Neuronal stem cell (in vitro differentiated cells): ENCODE measurements around the gene SMARCA2.
A peak's percentile ranks its signal among the peaks of the same experiment; 100 is the strongest.

Experiments used
- DNase-seq: peaks from one replicate; pipeline ENCODE4 v3.0.0-alpha.2; 2013; ENCODE audit warnings: low spot score
- H2AFZ ChIP-seq: one replicate; pipeline ENCODE4 v1.6.1; 2013; ENCODE audit warnings: mild to moderate bottlenecking, low read length, inconsistent platforms
- H2AK5ac ChIP-seq: 2 replicates; pipeline ENCODE4 v1.6.1; 2013; ENCODE audit warnings: low read depth, mild to moderate bottlenecking, inconsistent platforms, low read length, moderate library complexity, mixed read lengths
- H2BK120ac ChIP-seq: 2 replicates; pipeline ENCODE4 v1.6.1; 2013; ENCODE audit warnings: low read depth, mild to moderate bottlenecking, inconsistent platforms, low read length, moderate library complexity, mixed read lengths
- H2BK12ac ChIP-seq: one replicate; pipeline ENCODE4 v1.6.1; 2013; ENCODE audit warnings: low read length, inconsistent platforms
- H2BK15ac ChIP-seq: 2 replicates; pipeline ENCODE4 v1.6.1; 2013; ENCODE audit warnings: mild to moderate bottlenecking, low read length, inconsistent platforms, mixed read lengths
- H2BK5ac ChIP-seq: one replicate; pipeline ENCODE4 v1.6.1; 2013; ENCODE audit warnings: inconsistent platforms, mild to moderate bottlenecking, low read length, moderate library complexity
- H3K14ac ChIP-seq: one replicate; pipeline ENCODE4 v1.6.1; 2013; ENCODE audit warnings: low read length, inconsistent platforms
- H3K18ac ChIP-seq: 2 replicates; pipeline ENCODE4 v1.6.1; 2013; ENCODE audit warnings: low read length, inconsistent platforms
- H3K23ac ChIP-seq: 2 replicates; pipeline ENCODE4 v1.6.1; 2013; ENCODE audit warnings: low read depth, mild to moderate bottlenecking, mixed read lengths, low read length, inconsistent platforms; ENCODE audit not compliant: poor library complexity
- H3K27ac ChIP-seq: replicated peaks from 3 replicates; pipeline ENCODE4 v1.5.1; 2013; ENCODE audit warnings: low read length, inconsistent platforms
- H3K27me3 ChIP-seq, 3 experiments: 2 replicates each; pipeline ENCODE4 v1.6.1; 2013; ENCODE audit warnings: low read length in 3 of 3, mild to moderate bottlenecking in 2 of 3, inconsistent platforms in 1 of 3, low read depth in 1 of 3, mixed read lengths in 1 of 3, moderate library complexity in 1 of 3; ENCODE audit not compliant: control insufficient read depth in 3 of 3, insufficient read depth in 3 of 3
- H3K36me3 ChIP-seq, 2 donors: replicated peaks in 1 of 2; 2 replicates each; pipeline ENCODE4 v1.6.1; 2013; ENCODE audit warnings: low read length in 2 of 2; ENCODE audit not compliant: control insufficient read depth in 2 of 2, insufficient read depth in 2 of 2
- H3K4ac ChIP-seq: 2 replicates; pipeline ENCODE4 v1.6.1; 2013; ENCODE audit warnings: inconsistent platforms, mild to moderate bottlenecking, low read length, moderate library complexity
- H3K4me1 ChIP-seq, 2 donors: 1 replicate in 1 of 2; 2 replicates in 1 of 2; pipeline ENCODE4 v1.6.1; 2013; ENCODE audit warnings: low read length in 2 of 2, low read depth in 1 of 2; ENCODE audit not compliant: control insufficient read depth in 2 of 2, insufficient read depth in 1 of 2
- H3K4me2 ChIP-seq: one replicate; pipeline ENCODE4 v1.6.1; 2013; ENCODE audit warnings: mild to moderate bottlenecking, low read length, inconsistent platforms; ENCODE audit not compliant: insufficient read depth, poor library complexity, severe bottlenecking
- H3K4me3 ChIP-seq, 2 donors: 2 replicates each; pipeline ENCODE4 v1.5.1; 2013; ENCODE audit warnings: low read length in 2 of 2, mild to moderate bottlenecking in 2 of 2, inconsistent platforms in 1 of 2, moderate library complexity in 1 of 2
- H3K79me1 ChIP-seq: one replicate; pipeline ENCODE4 v1.6.1; 2013; ENCODE audit warnings: low read depth, mild to moderate bottlenecking, inconsistent platforms, low read length, moderate library complexity
- H3K9ac ChIP-seq: one replicate; pipeline ENCODE4 v1.6.1; 2013; ENCODE audit warnings: mild to moderate bottlenecking, low read depth, low read length, inconsistent platforms; ENCODE audit not compliant: poor library complexity
- H3K9me3 ChIP-seq, 2 donors: replicated peaks in 1 of 2; 2 replicates each; pipeline versions ENCODE3 to v1.6.1; 2013; ENCODE audit warnings: low read length in 2 of 2, mild to moderate bottlenecking in 2 of 2, inconsistent platforms in 1 of 2, low read depth in 1 of 2, mixed read lengths in 1 of 2, moderate library complexity in 1 of 2; ENCODE audit not compliant: control insufficient read depth in 2 of 2, insufficient read depth in 1 of 2
- H4K8ac ChIP-seq: one replicate; pipeline ENCODE4 v1.6.1; 2013; ENCODE audit warnings: low read depth, mild to moderate bottlenecking, inconsistent platforms, low read length, moderate library complexity
- H4K91ac ChIP-seq: one replicate; pipeline ENCODE4 v1.6.1; 2013; ENCODE audit warnings: low read length, low read depth, mild to moderate bottlenecking, inconsistent platforms; ENCODE audit not compliant: poor library complexity
- WGBS, 2 donors: extraction: QIAGEN DNeasy Blood & Tissue Kit; methylation state at CpG; one replicate each; pipeline ENCODE4 v1.1.7; 2013; ENCODE audit warnings: missing lambda C conversion rate in 2 of 2, mixed read lengths in 1 of 2; ENCODE audit not compliant: insufficient read length in 2 of 2, insufficient replicate concordance in 1 of 2; ENCODE audit errors: extremely low coverage in 2 of 2; 5-methylcytosine and 5-hydroxymethylcytosine counted together

Gene SMARCA2

DNA sequence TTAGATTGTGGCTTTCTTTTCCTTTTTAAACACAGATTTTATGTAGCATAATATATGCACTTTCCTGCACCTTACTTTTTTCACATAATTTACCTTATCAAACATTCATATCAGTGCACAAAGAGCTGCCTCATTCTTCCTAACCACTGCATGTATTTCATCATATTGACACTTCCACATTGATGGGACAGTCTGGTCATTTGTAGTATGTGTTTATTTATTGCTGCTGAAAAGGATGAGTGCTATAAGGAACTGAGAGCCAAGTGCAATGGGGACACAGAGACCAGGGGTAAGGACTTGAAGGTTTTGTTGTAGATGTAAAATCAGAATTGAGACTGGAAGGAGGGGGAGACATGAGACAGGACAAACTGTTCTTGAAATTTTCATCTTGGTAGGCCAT is 193.8 kb downstream of the SMARCA2 start:
- no peak overlapping the region for H2AK5ac ChIP-seq
- no peaks in the 10 kb centered on the region for H3K36me3 ChIP-seq
- H3K18ac ChIP-seq = no peak overlapping the region
- no peak overlapping the region for H3K4me3 ChIP-seq
- no peaks in the 10 kb centered on the region for H3K79me1 ChIP-seq
- DNase-seq = no peak
- no peak overlapping the region for H4K91ac ChIP-seq
- no peak overlapping the region for H3K9ac ChIP-seq
- no peak overlapping the region for H3K23ac ChIP-seq
- H3K27ac ChIP-seq = no peak overlapping the region
- no peak overlapping the region for H3K14ac ChIP-seq
- H2BK120ac ChIP-seq = no peak overlapping the region
- H2BK15ac ChIP-seq = no peak overlapping the region
- no peak overlapping the region for H4K8ac ChIP-seq
- no peak overlapping the region for H2AFZ ChIP-seq
- no peak overlapping the region for H3K4me2 ChIP-seq
- no peak overlapping the region for H2BK5ac ChIP-seq
- H2BK12ac ChIP-seq = no peak overlapping the region
- no peaks in the 10 kb centered on the region for H3K9me3 ChIP-seq
- H3K4me1 ChIP-seq = no peaks in the 10 kb centered on the region
- no peaks in the 10 kb centered on the region for H3K27me3 ChIP-seq
- no peak overlapping the region for H3K4ac ChIP-seq

DNA sequence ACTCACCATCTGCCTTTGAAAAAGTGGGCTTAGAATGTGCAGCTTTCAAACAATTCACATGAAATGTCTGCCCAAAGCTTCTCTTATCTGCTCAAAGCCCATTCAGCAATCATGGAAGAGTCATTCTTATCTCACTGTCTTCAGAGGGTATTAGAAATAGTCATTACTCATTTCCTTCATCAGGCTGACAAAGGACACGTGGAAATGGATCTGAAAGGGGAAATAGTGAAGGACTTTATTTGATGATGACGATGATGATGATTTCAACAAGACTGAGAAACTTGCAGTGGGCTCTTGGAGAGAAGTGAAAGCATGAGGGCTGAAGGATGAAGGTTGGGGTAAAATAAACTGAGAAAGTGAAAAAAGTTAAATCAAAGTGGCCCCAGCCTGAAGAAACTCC is 194.3 kb downstream of the SMARCA2 start:
- no peak for DNase-seq
- Histone ChIP-seq H3K4me2 (no peak overlapping the region), H3K27ac (no peak overlapping the region), H3K27me3 (no peaks in the 10 kb centered on the region), H2BK15ac (no peak overlapping the region), H3K79me1 (no peaks in the 10 kb centered on the region), H3K4ac (no peak overlapping the region), H3K9ac (no peak overlapping the region), H4K91ac (no peak overlapping the region), H2AFZ (no peak overlapping the region), H2BK5ac (no peak overlapping the region), H2AK5ac (no peak overlapping the region), H3K14ac (no peak overlapping the region), H3K18ac (no peak overlapping the region), H2BK12ac (no peak overlapping the region), H3K4me1 (no peaks in the 10 kb centered on the region), H2BK120ac (no peak overlapping the region), H3K36me3 (no peaks in the 10 kb centered on the region), H3K4me3 (no peak overlapping the region), H3K9me3 (no peaks in the 10 kb centered on the region), H3K23ac (no peak overlapping the region), H4K8ac (no peak overlapping the region)
- WGBS, 2 donors = no CpG with 5 or more reads among the region's 2 CpGs

- H3K79me1 ChIP-seq = no peaks in the 10 kb centered on the region
- H4K91ac ChIP-seq = no peak overlapping the region
- no peak overlapping the region for H3K9ac ChIP-seq
- H3K36me3 ChIP-seq = no peaks in the 10 kb centered on the region
- H3K27ac ChIP-seq = no peak overlapping the region
- H2BK5ac ChIP-seq = no peak overlapping the region
- no peaks in the 10 kb centered on the region for H3K9me3 ChIP-seq
- no peaks in the 10 kb centered on the region for H3K27me3 ChIP-seq
- DNase-seq = no peak
- H2BK12ac ChIP-seq = no peak overlapping the region
- H2AK5ac ChIP-seq = no peak overlapping the region
- WGBS, 2 donors = no CpG with 5 or more reads among the region's 2 CpGs
- H3K14ac ChIP-seq = no peak overlapping the region
- H3K4me2 ChIP-seq = no peak overlapping the region
- H2BK120ac ChIP-seq = no peak overlapping the region
- no peak overlapping the region for H3K18ac ChIP-seq
- H2AFZ ChIP-seq = no peak overlapping the region
- H3K23ac ChIP-seq = no peak overlapping the region
- H3K4me1 ChIP-seq = no peaks in the 10 kb centered on the region
- no peak overlapping the region for H2BK15ac ChIP-seq
- H3K4me3 ChIP-seq = no peak overlapping the region
- no peak overlapping the region for H3K4ac ChIP-seq
- no peak overlapping the region for H4K8ac ChIP-seq
Observed at GRCh38 chr9:2210201-2210600, 195.1 kb downstream of the SMARCA2 start.

GRCh38 chr9:2213830-2214468 is 198.8 kb downstream of the SMARCA2 start:
- no CpG with 5 or more reads among the region's 6 CpGs for WGBS, 2 donors
- no peaks in the 10 kb centered on the region for H3K9me3 ChIP-seq
- H3K4me3 ChIP-seq = no peak overlapping the region
- no peak overlapping the region for H4K8ac ChIP-seq
- H3K36me3 ChIP-seq = no peaks in the 10 kb centered on the region
- no peak overlapping the region for H2AK5ac ChIP-seq
- H2BK15ac ChIP-seq = no peak overlapping the region
- H2BK120ac ChIP-seq = no peak overlapping the region
- H3K4me1 ChIP-seq = no peaks in the 10 kb centered on the region
- no peak overlapping the region for H2BK5ac ChIP-seq
- no peak overlapping the region for H3K27ac ChIP-seq
- H2BK12ac ChIP-seq = no peak overlapping the region
- no peaks in the 10 kb centered on the region for H3K27me3 ChIP-seq
- DNase-seq = no peak
- no peak overlapping the region for H3K14ac ChIP-seq
- H4K91ac ChIP-seq = no peak overlapping the region
- H3K4me2 ChIP-seq = no peak overlapping the region
- peak overlapping the region; percentile 38 for H2AFZ ChIP-seq
- no peak overlapping the region for H3K9ac ChIP-seq
- no peak overlapping the region for H3K23ac ChIP-seq
- H3K79me1 ChIP-seq = no peaks in the 10 kb centered on the region
- H3K4ac ChIP-seq = no peak overlapping the region
- H3K18ac ChIP-seq = no peak overlapping the region
